NCI-H2029 (cell line): Measurements from ENCODE around the gene ANK3.

Source experiments
- DNase-seq: peaks from one replicate; lab custom pipeline; 2025; lab: John Stamatoyannopoulos, UW

Gene ANK3

DNA sequence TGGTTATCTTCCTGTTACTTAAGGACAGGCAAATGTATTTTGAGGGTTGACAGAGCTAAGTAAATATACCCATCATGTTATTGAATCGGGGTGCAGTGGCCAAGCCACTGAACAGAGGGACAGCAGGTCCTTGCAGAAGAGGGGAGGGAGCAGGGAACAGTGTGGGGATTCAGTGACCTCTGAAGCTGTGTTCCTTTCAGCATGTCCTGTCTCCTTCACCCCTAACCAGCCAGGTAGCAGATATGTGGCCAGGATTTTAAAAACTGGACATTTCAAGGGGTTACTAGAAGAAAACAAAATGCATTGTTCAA is 12.7 kb downstream of the ANK3 start:
- DNase-seq: no peak

DNA sequence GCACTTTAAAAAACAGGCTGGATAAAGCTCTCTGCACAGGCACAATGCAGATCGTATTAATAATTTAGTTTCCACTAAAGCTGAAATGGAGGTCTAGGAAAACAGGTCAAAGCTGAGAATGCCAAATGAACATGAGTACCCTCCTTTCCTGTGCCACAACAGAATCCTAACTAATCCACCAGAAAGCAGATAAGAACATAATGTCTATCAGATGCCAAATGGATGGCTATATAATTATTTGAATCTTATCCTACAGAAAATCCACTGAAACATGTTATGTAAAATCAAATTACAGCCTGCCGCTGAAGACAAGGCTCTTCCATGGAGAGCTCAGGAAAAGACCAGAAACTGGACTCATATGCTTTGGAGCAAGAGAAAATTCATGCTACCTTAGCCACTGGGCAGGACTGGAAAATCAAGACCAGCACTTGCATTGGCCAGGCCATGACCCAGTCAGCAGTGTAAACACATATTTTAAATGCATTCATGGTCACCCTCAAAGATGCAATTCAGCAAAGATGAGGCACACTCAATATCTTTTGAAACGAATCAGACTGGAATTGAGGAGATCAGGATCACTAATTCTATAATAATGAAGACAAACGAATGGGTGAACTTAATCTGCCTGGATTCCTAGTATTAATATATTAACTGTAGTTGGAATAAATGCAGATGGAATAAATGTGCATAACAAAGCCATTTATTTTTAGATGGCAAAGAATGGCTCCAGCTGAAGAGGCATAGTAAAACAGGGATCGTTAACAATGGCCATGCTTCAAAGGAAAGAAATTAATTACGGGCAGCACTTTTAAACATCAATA is 13.2 kb downstream of the ANK3 start:
- DNase-seq: no peak

DNA sequence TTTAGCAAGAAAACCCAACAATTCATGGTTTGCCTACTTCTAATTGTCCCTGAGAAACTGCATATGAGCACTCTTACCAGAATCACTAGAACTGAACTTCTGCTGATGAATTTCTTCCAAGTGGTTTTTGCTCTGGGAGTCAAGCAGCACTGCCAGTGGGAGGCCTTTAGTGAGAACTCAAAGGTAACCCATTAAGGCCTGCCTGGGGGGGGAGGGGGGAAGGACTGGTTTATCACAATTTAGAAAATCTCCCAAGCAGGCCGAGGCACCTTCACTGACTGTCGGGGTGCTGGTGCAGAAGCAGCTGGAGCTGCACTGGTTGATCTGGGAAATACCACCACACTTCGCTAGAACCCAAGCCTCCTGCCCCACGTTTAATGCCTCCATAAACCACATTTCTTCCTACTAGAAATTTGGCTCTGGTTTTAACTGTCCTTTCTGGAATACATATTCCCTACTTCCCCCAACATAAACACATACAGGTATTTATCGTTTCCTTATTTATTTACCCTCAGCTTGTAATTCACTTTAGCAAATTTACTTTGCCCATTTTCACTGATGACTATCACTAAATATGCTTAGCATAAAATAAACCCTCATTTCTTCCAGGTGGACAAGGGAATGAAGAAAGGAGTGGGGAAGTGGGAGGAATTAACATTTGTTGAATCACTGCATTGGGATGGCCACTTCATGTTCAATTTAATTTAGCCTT is 14.2 kb downstream of the ANK3 start:
- no peak for DNase-seq

GRCh38 chr10:60374836-60375235 is 14.8 kb downstream of the ANK3 start:
- DNase-seq: no peak

GRCh38 chr10:60372436-60372835 is 17.2 kb downstream of the ANK3 start:
- no peak for DNase-seq

- no peak for DNase-seq
Measured at GRCh38 chr10:60369547-60369930, 20.1 kb downstream of the ANK3 start.

- DNase-seq: no peak
Measured at GRCh38 chr10:60368875-60369546, 20.7 kb downstream of the ANK3 start.

DNA sequence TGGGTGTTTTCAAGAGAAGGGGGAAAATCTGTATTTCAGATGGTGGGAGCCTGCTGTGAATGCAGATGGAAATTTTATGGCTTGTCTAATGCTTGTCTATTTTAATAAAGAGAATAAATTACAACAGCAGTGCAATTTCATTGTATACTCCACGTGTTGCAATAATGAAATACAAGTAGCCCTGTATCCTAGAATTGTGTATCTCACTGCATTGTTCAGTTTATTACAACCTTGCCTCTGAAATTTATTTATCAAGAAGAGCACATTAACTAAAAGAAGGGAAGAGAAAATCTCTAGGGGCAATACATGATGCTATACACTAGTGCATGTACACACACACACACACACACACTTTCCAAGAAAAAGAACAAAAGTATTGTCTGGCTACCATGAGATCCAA is 21.8 kb downstream of the ANK3 start:
- no peak for DNase-seq

DNA sequence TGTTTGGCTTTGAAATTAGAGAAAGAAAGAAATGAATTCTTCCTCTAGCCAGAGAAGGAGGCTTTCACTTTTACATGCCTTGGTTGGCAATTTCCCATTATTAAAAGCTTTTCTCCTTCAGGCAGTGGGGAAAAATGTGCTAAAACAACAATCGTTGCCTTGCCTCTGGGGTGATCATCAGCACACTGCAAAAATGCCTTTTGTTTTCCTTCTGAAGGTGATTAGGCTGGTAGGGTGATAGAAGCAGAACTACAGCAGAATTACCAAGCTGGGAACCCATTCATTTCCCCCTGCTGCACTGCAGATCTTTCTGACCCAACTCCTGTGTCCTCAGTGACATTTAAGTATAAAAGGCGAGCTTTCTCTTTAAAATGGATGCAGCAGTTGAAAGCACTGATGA is 22.2 kb downstream of the ANK3 start:
- DNase-seq: no peak

GRCh38 chr10:60367024-60367423 is 22.7 kb downstream of the ANK3 start:
- DNase-seq: no peak

- DNase-seq: no peak
Measured at GRCh38 chr10:60363187-60363586, 26.5 kb downstream of the ANK3 start.

- DNase-seq: no peak
Measured at GRCh38 chr10:60362461-60362860, 27.2 kb downstream of the ANK3 start.

DNA sequence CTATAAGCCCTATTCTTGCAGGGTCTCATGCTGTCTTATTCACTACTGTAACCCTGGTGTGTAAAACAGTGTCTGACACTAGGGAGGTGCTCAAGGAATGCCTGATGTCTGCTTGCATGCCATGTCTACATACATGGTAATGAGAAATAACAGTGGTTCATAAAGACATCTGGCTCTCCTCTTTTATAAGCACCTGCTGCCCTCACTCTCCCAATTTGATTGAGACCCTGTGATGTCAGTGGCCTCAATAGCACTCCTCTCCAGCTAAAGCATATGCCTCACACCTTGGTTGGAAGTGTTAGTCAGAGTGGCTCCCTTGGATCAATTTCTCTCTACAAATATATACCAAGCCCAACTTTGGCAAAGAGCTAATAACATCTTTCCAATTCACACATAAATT is 30.6 kb downstream of the ANK3 start:
- no peak for DNase-seq

GRCh38 chr10:60358282-60358681 is 31.4 kb downstream of the ANK3 start:
- DNase-seq: no peak

GRCh38 chr10:60353519-60354258 is 36.0 kb downstream of the ANK3 start:
- DNase-seq: no peak

DNA sequence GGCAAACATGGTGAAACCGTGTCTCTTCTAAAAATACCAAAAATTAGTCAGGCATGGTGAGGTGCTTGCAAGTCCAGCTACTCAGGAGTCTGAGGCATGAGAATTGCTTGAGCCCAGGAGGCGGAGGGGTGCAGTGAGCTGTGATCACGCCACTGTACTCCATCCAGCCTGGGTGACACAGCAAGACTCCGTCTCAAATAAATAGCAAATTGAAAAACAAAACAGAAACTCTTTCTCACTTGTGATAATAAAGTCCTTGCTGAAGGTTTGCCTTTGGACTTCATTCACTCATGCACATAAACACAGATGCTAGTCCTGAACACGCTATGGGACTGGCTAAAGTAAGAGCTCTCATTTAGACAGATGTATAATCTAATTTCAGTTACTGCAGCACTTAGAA is 37.6 kb downstream of the ANK3 start:
- DNase-seq: no peak

DNA sequence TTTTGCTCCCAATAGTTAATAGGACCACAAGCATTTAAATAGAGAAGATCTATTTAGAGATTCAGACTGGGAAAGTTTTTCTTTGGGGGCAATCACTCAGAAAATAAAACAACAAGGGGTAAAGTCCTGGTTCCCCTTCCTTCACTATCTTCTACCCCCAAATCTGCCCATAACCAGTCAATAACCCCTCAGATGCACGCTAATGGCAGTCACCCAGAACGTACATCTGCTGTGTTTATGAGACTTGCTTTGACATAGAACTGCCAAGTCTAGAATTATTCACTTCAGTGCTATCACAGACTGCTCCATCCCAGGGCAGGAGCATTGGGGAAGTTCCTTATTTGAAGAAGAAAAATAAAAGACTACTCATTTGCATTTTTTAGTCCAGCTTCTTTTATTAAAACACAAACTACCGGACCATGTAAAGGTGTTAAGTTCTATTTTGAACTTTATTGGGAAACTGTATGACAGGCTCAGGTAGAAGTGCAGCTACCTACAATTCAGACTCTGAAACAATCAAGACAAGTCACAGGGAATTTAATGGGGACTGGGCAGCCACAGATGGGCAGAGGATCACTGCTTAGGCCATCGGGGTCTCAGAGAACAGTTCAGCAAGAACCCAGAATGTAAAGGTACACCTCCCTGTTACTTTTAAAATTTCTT is 38.4 kb downstream of the ANK3 start:
- no peak for DNase-seq

DNA sequence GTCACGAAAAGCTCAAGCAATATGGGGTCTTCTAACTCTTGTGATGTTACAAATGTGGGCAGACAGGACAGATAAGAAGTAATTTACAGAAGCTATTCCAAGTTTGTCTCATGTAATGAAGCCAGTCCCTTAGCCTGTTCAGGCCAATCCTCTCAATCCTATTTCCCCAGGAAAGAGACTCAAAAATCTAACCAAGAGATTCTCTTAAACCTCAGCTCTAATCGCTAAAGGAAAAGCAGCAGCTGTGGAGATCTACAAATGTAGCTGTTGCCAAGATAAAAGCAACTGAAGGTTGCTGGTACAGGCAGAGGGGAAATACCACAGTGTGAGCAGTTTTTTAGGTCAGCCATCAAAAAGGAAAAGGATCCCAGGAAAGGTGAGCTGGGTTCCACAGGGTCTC is 39.3 kb downstream of the ANK3 start:
- DNase-seq: no peak

DNA sequence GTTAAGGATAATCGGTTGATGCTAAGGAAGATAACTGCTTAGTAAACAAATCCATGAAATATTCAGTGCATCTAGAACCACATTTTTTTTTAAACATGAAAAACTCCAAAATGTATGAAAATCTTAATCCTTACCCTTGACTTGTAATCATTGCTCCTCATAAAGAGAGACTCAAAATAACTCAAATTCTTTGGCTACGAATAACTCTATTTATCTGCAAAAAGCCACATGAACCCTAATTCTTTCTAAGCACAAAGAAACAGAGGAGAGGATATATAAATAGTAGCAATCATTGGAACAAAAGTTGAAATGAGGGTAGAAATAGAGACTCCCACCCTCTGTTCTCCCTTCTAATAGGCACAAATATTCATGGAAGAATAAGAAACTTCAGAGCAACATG is 40.2 kb downstream of the ANK3 start:
- no peak for DNase-seq

- DNase-seq: no peak
Measured at GRCh38 chr10:60348982-60349381, 40.7 kb downstream of the ANK3 start.

- no peak for DNase-seq
Measured at GRCh38 chr10:60347270-60347669, 42.4 kb downstream of the ANK3 start.

DNA sequence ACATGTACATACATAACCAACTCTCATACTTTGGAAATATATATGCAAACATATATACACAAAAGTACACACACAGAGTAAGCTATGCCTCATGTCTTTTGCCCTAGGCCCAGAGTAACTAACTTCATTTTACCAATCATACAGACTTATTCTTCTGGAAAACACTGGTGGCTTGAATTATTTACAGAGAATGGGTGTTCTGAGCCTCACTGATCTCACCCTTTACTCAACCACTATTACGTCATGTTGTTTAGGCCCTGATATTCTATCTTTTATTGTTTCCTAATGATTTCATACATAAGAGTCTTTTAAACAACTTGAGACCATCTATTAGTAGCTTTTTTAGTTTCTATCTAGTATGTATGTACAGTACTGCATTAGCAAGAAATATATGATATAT is 43.0 kb downstream of the ANK3 start:
- DNase-seq: no peak
